Small intestine (tissue), 7 donors: ENCODE data around the gene BMAL1. TPM values are rescaled to one million over a fixed set of nuclear protein-coding genes. Genes with fewer than 3 reads are reported as not detected.

ENCODE experiments used
- DNase-seq, 2 donors: peaks; one replicate each; pipeline versions ENCODE4 v3.0.0 to v3.0.0-alpha.2; 2013
- FAIRE-seq: peaks from 2 replicates; lab custom pipeline; 2012; peaks lifted over from hg19 to GRCh38; lab: Jason Lieb, UNC
- H3K27ac ChIP-seq, 3 donors: one replicate each; pipeline ENCODE4 v1.5.1; 2013; ENCODE audit warnings: low read length in 2 of 3, mild to moderate bottlenecking in 2 of 3, control low read depth in 1 of 3, inconsistent platforms in 1 of 3, low read depth in 1 of 3, moderate library complexity in 1 of 3
- H3K27me3 ChIP-seq, 3 donors: one replicate each; pipeline ENCODE4 v1.6.1; 2013; ENCODE audit warnings: low read length in 3 of 3, inconsistent platforms in 1 of 3; ENCODE audit not compliant: control insufficient read depth in 3 of 3, insufficient read depth in 3 of 3
- H3K36me3 ChIP-seq, 3 donors: one replicate each; pipeline ENCODE4 v1.6.1; 2013; ENCODE audit warnings: low read length in 3 of 3, inconsistent platforms in 1 of 3, low read depth in 1 of 3, mild to moderate bottlenecking in 1 of 3, moderate library complexity in 1 of 3; ENCODE audit not compliant: control insufficient read depth in 3 of 3, insufficient read depth in 2 of 3
- H3K4me1 ChIP-seq, 3 donors: one replicate each; pipeline ENCODE4 v1.6.1; 2013; ENCODE audit warnings: low read length in 2 of 3, inconsistent platforms in 1 of 3, low read depth in 1 of 3, mild to moderate bottlenecking in 1 of 3, moderate library complexity in 1 of 3; ENCODE audit not compliant: control insufficient read depth in 3 of 3, insufficient read depth in 2 of 3
- H3K4me3 ChIP-seq, 3 donors: one replicate each; pipeline ENCODE4 v1.5.1; 2013; ENCODE audit warnings: low read length in 3 of 3, control low read depth in 1 of 3, inconsistent platforms in 1 of 3, low read depth in 1 of 3, mild to moderate bottlenecking in 1 of 3, moderate library complexity in 1 of 3
- H3K9me3 ChIP-seq, 2 donors: one replicate each; pipeline ENCODE4 v1.6.1; 2013; ENCODE audit warnings: low read depth in 1 of 2, low read length in 1 of 2; ENCODE audit not compliant: control insufficient read depth in 2 of 2, insufficient read depth in 1 of 2
- WGBS, 3 donors: extraction: QIAGEN DNeasy Blood & Tissue Kit; methylation state at CpG; one replicate each; pipeline ENCODE4 v1.1.7; 2013; 5-methylcytosine and 5-hydroxymethylcytosine counted together
- polyA plus RNA-seq, 4 donors: library from polyadenylated mRNA; stranded (reverse) in 3 of 4; unstranded in 1 of 4; fragments of 200-250 nt in 3 of 4; fragments of 120-200 nt in 1 of 4; gene quantifications; one replicate each; pipeline versions ENCODE4 v1.2.1 to v1.2.3, GENCODE V29; 2013
- donor health status: healthy with polysubstance abuse.
- donor health status: control.
- donor health status: control.
- donor health status: Bipolar disorder and iron deficiency.
- donor health status: healthy.

BMAL1 gene
- polyA plus RNA-seq, 4 donors, result 4.6 to 18.3 (median 10.0) TPM

GRCh38 chr11:13333456-13333957 lies 55.9 kb downstream of the BMAL1 start:
- peak; percentile 71 to 90 for DNase-seq

GRCh38 chr11:13334034-13334786 lies 56.6 kb downstream of the BMAL1 start:
- no peaks in the 10 kb centered on the region for H3K36me3 ChIP-seq
- WGBS, 3 donors, result 56 to 70% (median 57%) methylated on average over 6 of the region's 6 CpGs
- DNase-seq (no peak), FAIRE-seq (no peak)
- H3K27me3 ChIP-seq, result no peaks in the 10 kb centered on the region
- H3K4me3 ChIP-seq, result no peak overlapping the region
- H3K4me1 ChIP-seq, result peaks cover 11 to 22% (median 16%) of the 10 kb centered on the region in 3 donors
- peak overlapping the region in 2 of 3 donors; percentile 24 to 59 for H3K27ac ChIP-seq
- no peaks in the 10 kb centered on the region for H3K9me3 ChIP-seq

More at GRCh38 chr11:13333456-13333957, 55.9 kb downstream of the BMAL1 start:
- Histone ChIP-seq H3K27ac (peak overlapping the region in 2 of 3 donors; percentile 59 to 73), H3K27me3 (no peaks in the 10 kb centered on the region), H3K4me1 (peaks cover 11 to 22% (median 13%) of the 10 kb centered on the region in 3 donors), H3K9me3 (no peaks in the 10 kb centered on the region), H3K36me3 (no peaks in the 10 kb centered on the region), H3K4me3 (no peak overlapping the region)
- 15 to 44% (median 18%) methylated on average over 7 of the region's 7 CpGs for WGBS, 3 donors
- FAIRE-seq, result no peak

GRCh38 chr11:13335319-13335718 lies 57.7 kb downstream of the BMAL1 start:
- H3K4me1 ChIP-seq, result peaks cover 11 to 22% (median 16%) of the 10 kb centered on the region in 3 donors
- FAIRE-seq, result no peak
- 20 to 26% (median 22%) methylated on average over 5 of the region's 5 CpGs for WGBS, 3 donors

GRCh38 chr11:13336246-13336878 lies 58.8 kb downstream of the BMAL1 start:
- Histone ChIP-seq H3K27me3 (no peaks in the 10 kb centered on the region), H3K4me3 (no peak overlapping the region), H3K4me1 (peaks cover 16 to 22% (median 17%) of the 10 kb centered on the region in 3 donors), H3K27ac (no peak overlapping the region), H3K36me3 (no peaks in the 10 kb centered on the region), H3K9me3 (no peaks in the 10 kb centered on the region)
- FAIRE-seq (no peak), DNase-seq (no peak)
- WGBS, 3 donors, result 84 to 92% (median 91%) methylated on average over 9 of the region's 9 CpGs

More at GRCh38 chr11:13335319-13335718, 57.7 kb downstream of the BMAL1 start:
- Histone ChIP-seq H3K36me3 (no peaks in the 10 kb centered on the region), H3K27me3 (no peaks in the 10 kb centered on the region), H3K4me3 (no peak overlapping the region), H3K27ac (no peak overlapping the region), H3K9me3 (no peaks in the 10 kb centered on the region)
- peak; percentile 61 to 73 for DNase-seq

GRCh38 chr11:13338019-13338426 lies 60.4 kb downstream of the BMAL1 start:
- WGBS, 3 donors, result 10 to 21% (median 12%) methylated on average over 5 of the region's 5 CpGs
- H3K27ac ChIP-seq, result no peak overlapping the region
- H3K4me1 ChIP-seq, result peaks cover 7 to 17% (median 15%) of the 10 kb centered on the region in 3 donors
- H3K9me3 ChIP-seq, result no peaks in the 10 kb centered on the region
- no peak overlapping the region for H3K4me3 ChIP-seq
- DNase-seq, result peak in 1 of 2 donors; percentile 33
- FAIRE-seq, result no peak
- no peaks in the 10 kb centered on the region for H3K36me3 ChIP-seq
- no peaks in the 10 kb centered on the region for H3K27me3 ChIP-seq

GRCh38 chr11:13338427-13339069 lies 61.0 kb downstream of the BMAL1 start:
- peaks cover 5 to 15% (median 12%) of the 10 kb centered on the region in 3 donors for H3K4me1 ChIP-seq
- 64 to 73% (median 68%) methylated on average over 9 of the region's 9 CpGs for WGBS, 3 donors
- H3K4me3 ChIP-seq, result no peak overlapping the region
- H3K9me3 ChIP-seq, result no peaks in the 10 kb centered on the region
- no peaks in the 10 kb centered on the region for H3K27me3 ChIP-seq
- H3K36me3 ChIP-seq, result no peaks in the 10 kb centered on the region
- DNase-seq, result no peak
- H3K27ac ChIP-seq, result no peak overlapping the region
- no peak for FAIRE-seq

- H3K27ac ChIP-seq, result no peak overlapping the region
- H3K4me3 ChIP-seq, result no peak overlapping the region
- H3K4me1 ChIP-seq, result peaks cover 3 to 9% (median 3%) of the 10 kb centered on the region in 3 donors
- no peak for DNase-seq
- WGBS, 3 donors, result 42 to 73% (median 58%) methylated on average over 11 of the region's 11 CpGs
- no peak for FAIRE-seq
- H3K36me3 ChIP-seq, result no peaks in the 10 kb centered on the region
- H3K9me3 ChIP-seq, result no peaks in the 10 kb centered on the region
- H3K27me3 ChIP-seq, result no peaks in the 10 kb centered on the region
Measured at GRCh38 chr11:13339195-13340153, 61.9 kb downstream of the BMAL1 start.
